GM18909 (cell line): Measurements from ENCODE around the gene CCDC33.

Experiments
- ATAC-seq: cut with Tn5 transposase; IDR thresholded peaks from one replicate; pipeline ENCODE4 v1.9.1; 2021; ENCODE audit warnings: mild to moderate bottlenecking; ENCODE audit not compliant: unreplicated experiment, poor library complexity

CCDC33 gene

DNA sequence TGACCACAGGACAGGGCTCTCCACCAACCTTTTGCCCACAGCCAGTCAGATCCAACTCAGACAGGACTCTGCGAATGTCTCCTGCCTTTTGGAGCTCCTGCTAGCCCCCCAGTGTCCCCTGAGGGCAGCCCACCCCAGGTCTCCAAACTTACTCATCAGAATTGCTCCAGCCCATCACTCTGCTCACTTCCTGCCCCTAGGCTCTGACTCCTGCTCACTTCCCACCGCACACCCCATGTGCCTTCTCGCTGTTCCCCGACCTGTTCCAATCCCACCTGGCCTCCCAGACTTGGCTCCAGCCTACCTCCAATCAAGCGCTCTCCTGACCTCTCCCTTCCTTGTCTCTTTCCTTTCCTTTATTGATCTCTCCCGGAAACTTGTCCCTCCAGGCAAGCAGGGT lies 27.6 kb upstream of the CCDC33 start:
- no peak for ATAC-seq

DNA sequence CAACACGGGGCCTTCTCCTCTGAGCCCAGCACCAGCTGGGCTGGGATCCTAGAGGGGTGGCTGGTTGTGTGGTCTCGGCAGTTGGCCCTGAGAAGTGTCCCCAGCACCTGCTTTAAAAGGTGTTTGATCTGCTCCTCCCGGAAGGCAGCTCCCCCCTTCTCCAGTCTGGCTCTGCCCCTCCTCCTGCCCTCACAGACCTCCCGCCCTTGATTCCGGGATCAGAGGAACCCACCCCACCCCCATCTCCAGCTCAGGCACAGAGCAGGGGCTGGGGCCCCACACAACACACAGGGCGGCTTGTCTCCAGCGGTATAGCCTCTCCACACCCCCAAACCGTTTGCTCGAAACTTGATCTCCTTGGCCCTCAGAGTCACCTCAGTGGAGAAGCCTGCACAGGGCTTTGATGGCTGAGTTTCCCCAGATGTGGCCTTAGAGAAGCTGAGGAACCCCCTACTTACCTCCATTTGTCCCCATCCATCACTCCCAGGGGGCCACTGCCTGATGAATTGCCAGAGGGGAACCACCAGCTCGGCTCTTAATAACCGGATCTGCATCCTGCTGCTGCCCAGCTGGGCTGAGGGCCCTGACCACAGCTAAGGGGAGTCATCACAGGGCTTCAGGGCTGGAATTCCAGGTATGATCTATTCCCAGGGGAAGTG lies 27.1 kb upstream of the CCDC33 start:
- no peak for ATAC-seq

- ATAC-seq, result no peak
These were observed 26.6 kb upstream of the CCDC33 start for GRCh38 chr15:74209560-74209958.

DNA sequence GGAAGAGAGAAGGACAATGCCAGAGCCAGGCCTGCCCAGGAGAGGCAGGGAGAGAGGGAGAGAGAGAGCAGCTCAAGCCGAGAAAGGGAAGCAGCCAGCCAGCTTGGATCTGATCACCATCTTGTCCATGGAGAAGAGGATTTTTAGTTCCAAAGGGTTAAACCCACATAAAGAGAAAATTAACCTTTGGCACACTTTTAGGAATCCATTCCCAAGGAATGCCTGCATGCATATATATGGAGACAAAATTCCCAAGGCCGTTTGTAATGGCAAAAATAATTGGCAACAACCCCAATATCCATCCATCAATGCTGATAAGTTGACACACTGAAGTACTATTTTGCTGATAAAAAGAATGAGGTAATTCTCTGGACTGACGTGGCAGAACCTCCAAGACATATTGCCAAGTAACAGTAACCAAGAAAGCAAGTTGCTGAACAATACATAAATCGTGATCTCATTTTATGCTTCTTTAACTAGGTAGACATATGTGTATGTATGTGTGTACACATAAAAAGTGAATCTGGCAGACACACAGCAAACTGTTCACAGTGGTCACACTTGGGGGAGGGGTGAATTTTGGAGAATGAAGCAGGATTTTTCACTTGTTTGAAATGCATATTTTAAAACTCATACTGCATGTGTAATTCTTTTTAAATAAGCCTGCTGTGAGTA lies 26.0 kb upstream of the CCDC33 start:
- no peak for ATAC-seq

DNA sequence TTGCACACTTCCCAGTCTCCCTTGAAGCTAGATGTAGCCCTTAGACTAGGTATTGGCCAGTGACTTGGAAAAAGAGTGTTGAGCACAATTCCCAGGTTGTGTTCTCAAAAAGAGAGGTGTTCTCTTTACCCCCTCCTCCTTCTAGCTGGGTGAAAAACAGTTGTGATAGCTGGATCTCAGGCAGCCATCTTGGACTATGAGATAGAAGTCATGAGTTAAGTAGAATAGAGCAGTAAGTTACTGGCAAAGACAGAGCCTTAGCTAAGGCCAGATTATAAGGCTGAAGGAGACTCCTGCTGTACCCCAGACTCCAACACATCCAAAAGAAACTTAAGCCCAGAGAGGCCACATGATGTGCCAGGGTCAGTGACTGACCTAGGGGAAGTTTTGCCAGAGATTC lies 25.4 kb upstream of the CCDC33 start:
- no peak for ATAC-seq

DNA sequence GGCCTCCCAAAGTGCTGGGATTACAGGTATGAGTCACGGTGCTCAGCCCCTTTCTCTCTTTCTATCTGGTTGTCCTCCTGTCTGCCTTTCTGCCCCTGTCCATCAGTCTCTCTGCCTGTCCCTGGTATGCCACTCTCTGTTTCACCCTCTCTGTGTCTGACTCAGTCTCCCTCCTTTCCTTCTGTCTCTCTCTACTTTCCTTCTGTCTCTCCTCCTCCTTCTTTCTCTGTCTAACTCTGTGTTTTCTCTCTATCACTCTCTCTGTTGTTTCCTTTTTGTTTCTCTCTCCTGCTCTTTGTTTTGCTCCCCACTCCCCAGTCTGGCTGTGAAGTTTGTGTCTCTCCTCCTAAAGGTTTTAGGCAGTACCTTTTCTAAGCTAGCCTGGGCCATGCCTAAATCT lies 24.5 kb upstream of the CCDC33 start:
- no peak for ATAC-seq

- ATAC-seq, result no peak
These were observed 23.6 kb upstream of the CCDC33 start for GRCh38 chr15:74212494-74212893.

- no peak for ATAC-seq
These were observed 22.3 kb upstream of the CCDC33 start for GRCh38 chr15:74213858-74214284.

GRCh38 chr15:74214324-74215021 lies 21.7 kb upstream of the CCDC33 start:
- ATAC-seq, result no peak

DNA sequence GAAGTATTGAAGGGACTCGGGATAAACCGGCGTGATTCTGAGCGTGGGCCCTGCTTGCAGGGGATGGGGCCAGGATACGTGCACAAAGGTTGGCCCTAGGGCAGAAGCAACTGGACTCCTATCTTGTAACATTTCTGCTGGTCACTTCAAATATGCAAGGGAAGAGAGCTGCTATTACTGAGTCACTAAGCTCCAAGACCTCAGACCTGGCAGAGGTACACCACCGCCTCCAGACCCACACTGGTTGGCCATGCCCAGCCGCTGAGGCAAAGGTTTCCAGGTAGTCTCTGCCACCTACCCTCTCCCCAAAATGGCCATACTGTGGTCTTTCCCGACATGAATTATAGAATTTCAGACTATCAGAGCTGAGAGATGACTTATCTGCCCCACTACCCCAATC lies 20.2 kb upstream of the CCDC33 start:
- ATAC-seq, result no peak

DNA sequence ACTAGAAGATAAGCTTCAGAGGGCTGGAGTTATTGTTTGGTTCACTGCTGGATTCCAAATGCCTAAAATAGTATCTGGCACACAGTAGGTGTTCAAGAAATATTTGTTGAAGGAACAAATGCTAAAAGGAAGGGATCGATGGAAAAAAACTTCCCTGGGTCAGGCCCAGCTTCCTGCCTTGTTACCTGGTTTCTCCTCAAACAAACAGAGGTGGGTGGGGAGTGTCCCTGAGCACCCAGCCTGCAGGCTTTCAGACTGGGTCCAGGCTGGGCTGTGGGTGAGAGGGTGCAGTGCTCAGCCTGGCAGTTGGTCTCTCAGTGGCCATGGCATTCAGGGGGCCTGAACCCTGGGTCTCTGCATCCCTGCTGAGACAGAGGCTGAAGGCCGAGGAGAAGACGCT lies 19.2 kb upstream of the CCDC33 start:
- no peak for ATAC-seq

DNA sequence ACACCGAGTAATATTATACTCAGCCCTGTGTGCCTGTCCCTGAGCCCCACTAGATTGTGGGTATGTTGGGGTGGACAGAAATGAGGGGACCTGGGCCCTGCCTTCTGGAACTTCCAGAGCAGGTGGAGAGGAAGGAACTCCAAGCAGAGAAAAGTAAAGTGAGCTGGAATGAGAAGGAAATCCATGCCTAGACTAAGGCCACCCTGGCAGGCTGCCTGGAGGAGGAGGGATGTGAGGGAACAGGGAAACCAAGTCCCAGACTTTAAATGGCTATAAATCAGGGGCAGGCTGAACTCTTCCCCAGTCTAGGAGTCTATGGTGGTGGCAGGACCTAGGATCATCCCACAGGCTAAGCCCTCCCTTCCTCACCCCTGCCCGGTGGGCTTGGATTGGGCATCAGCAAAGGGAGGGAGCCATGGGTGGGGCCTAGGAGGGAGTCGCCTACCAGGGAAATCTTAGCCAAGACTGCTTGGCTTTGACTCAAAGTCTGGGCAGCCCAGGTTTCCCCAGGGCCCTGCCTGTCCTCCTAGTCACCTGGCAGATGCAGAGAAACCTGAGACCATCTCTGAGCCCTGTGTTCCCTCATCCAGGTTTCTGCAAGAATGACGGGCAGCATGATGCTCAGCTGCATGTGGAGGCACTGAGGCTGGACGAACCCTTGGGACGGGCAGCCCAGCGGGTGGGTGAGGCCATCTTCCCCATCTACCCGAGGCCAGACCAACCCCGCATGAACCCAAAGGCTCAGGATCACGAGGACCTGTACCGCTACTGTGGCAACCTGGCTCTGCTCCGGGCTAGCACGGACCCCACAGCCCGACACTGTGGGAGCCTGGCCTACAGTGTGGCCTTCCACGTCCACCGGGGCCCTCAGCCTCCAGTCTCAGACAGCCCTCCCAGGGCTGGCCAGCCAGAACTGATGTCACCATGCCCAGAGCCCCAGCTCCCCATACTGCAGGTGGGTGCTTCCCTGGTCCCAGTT lies 17.9 kb upstream of the CCDC33 start:
- ATAC-seq, result no peak

DNA sequence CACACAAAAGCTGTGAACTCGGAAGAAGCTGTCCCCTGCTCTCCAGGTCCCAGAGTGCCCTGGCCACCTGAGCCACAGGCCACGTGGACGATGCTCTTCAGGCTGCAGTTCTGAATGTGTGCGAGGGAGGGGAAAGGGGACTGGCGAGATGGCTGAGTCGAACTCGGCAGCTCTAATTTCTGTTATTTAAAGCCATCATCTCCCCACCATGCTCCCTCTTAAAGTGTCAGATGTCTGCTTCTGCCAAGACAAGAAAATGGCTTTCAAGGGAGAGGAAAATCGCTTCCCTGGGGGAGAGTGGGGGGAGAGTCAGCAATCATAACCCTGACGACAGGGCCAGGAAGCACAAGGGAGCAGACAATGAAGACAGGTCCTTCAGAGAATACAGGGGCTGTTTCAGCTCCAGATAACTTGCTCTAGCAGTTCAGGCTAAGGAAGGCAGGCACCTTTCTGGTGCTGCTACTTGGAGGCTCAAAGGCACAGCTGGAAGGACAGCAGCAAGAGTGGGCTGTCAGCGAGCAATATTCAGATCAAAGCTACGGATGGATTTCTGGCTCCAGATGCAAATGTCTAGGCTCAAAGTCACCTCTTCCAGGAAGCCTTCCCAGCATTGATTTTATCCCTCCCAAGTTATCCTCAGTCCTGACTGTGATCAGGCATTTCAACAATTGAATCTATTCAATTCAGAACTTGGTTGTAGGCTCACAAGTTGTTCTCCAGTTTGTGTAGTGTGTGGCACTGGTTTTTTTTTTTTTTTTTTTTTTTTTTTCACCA lies 15.5 kb upstream of the CCDC33 start:
- no peak for ATAC-seq

DNA sequence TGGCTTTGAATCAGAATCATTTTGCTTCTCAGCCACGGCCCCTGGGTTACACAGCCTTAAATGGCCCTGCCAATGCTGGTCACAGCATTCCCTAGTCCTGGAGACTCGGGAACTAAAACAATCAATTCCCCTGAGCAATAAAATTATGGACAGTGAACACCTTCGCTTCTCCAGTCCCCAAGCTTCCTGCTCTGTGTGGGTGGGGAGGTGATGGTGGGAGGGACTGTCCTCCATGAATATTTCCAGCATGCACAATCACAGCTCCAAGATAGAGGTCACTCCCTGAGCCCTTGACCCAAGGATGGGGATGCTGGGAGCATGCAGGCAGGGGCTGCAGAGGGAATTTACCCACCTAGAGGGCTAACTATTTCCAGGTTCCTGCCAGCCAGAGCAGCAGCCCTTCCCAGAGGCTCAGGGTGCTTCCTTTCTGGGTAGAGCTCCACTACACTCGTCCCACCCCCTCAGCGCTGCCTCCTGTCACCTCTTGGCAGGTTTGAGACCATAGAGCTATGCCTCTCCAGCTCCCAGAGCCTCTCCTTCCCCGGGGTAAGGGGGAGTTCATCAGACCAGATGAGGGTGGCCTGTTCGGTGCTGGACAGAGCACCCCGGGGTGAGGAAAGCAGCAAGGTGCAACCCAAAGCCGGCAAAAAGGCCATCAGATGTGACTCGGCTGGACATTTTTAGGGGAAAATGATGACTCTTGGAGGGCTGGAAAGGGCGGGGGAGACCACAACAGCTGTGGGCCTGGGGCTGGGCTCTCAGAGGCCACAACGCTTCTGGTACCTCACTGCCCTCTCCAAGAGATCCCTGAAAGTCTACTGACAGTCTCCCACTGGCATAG lies 14.5 kb upstream of the CCDC33 start:
- ATAC-seq, result no peak

GRCh38 chr15:74222240-74223119 lies 13.6 kb upstream of the CCDC33 start:
- ATAC-seq, result no peak

DNA sequence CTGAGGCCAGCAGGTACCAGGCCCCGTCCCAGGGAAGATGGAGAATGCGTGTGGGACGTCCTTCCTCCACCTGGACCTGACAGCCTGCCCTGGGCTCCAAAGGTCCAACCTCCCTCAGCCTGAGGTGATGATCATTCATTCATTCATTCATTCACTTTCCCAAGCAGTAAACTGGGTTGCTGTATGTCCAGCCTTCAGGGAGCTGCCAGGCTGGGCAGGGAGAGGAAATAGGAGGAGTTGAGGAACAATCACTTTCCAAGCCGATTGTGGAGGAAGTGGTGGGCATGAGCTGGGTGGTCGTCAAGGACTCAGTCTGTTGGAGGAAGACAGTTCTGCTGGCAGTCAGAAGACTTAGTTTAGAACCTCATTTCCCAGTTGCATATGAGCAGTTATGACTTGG lies 10.2 kb upstream of the CCDC33 start:
- no peak for ATAC-seq

- ATAC-seq, result no peak
These were observed 9.2 kb upstream of the CCDC33 start for GRCh38 chr15:74226761-74227540.
